Fibroblast of lung (primary cell): Measurements from ENCODE around the gene PAX3. TPM values are rescaled to one million over a fixed set of nuclear protein-coding genes. Genes with fewer than 3 reads are reported as not detected.

Experiments
- DNase-seq, 2 donors: peaks; one replicate each; pipeline versions ENCODE4 v3.0.0 to v3.0.0-alpha.2; 2010; ENCODE audit warnings: low read depth in 2 of 2
- H2AFZ ChIP-seq: 2 replicates; pipeline ENCODE4 v1.5.1; 2012; ENCODE audit warnings: low read length, control low read depth, inconsistent platforms
- H3K27ac ChIP-seq: 2 replicates; pipeline ENCODE4 v1.5.1; 2011; ENCODE audit warnings: low read length, control low read depth; ENCODE audit not compliant: insufficient read depth
- H3K27me3 ChIP-seq: 2 replicates; pipeline ENCODE4 v1.5.1; 2011; ENCODE audit warnings: mild to moderate bottlenecking, low read length; ENCODE audit not compliant: control insufficient read depth, insufficient read depth
- H3K36me3 ChIP-seq: 2 replicates; pipeline ENCODE4 v1.5.1; 2011; ENCODE audit warnings: low read length; ENCODE audit not compliant: control insufficient read depth, insufficient read depth
- H3K4me1 ChIP-seq: 2 replicates; pipeline ENCODE4 v1.5.1; 2011; ENCODE audit warnings: low read length; ENCODE audit not compliant: control insufficient read depth, insufficient read depth; ENCODE audit errors: extremely low read depth
- H3K4me2 ChIP-seq: 2 replicates; pipeline ENCODE4 v1.5.1; 2011; ENCODE audit warnings: low read length, control low read depth; ENCODE audit not compliant: insufficient read depth; ENCODE audit errors: extremely low read depth
- H3K4me3 ChIP-seq, 4 experiments: fragments of 200-600 bp in 1 of 4; sonication (generic) in 1 of 4; replicated peaks in 1 of 4; 2 replicates each; pipeline ENCODE4 v1.5.1; 2011 to 2016; ENCODE audit warnings: low read length in 4 of 4, low read depth in 3 of 4, mild to moderate bottlenecking in 3 of 4, control low read depth in 2 of 4, inconsistent platforms in 1 of 4, mixed read lengths in 1 of 4; ENCODE audit not compliant: insufficient read depth in 1 of 4; ENCODE audit errors: control extremely low read depth in 1 of 4
- H3K79me2 ChIP-seq: 2 replicates; pipeline ENCODE4 v1.5.1; 2012; ENCODE audit warnings: mild to moderate bottlenecking, low read length, inconsistent platforms; ENCODE audit not compliant: control insufficient read depth, insufficient read depth
- H3K9ac ChIP-seq: 2 replicates; pipeline ENCODE4 v1.5.1; 2011; ENCODE audit warnings: mild to moderate bottlenecking, low read length, control low read depth; ENCODE audit not compliant: insufficient read depth
- H3K9me3 ChIP-seq: 2 replicates; pipeline ENCODE4 v1.5.1; 2012; ENCODE audit warnings: low read depth, low read length; ENCODE audit not compliant: control insufficient read depth, insufficient read depth
- H4K20me1 ChIP-seq: 2 replicates; pipeline ENCODE4 v1.5.1; 2011; ENCODE audit warnings: low read length; ENCODE audit not compliant: control insufficient read depth, insufficient read depth; ENCODE audit errors: extremely low read depth
- CTCF ChIP-seq, 2 donors: IDR thresholded peaks in 1 of 2; conservative IDR thresholded peaks in 1 of 2; 1 replicate in 1 of 2; 2 replicates in 1 of 2; pipeline ENCODE4 v1.5.1; 2011 to 2012; ENCODE audit warnings: low read length in 2 of 2, control low read depth in 1 of 2, inconsistent platforms in 1 of 2, low read depth in 1 of 2, mild to moderate bottlenecking in 1 of 2
- EZH2 ChIP-seq: IDR thresholded peaks from 2 replicates; pipeline ENCODE4 v1.5.1; 2012; ENCODE audit warnings: low read length, control low read depth, mild to moderate bottlenecking; ENCODE audit errors: missing control alignments
- polyA plus RNA-seq, 2 donors: library from polyadenylated mRNA; depleted of rRNA in 1 of 2; stranded (reverse) in 1 of 2; unstranded in 1 of 2; fragments of >200 nt; gene quantifications; 2 replicates each; pipeline ENCODE4 v1.2.1, GENCODE V29; 2011 to 2012; ENCODE audit warnings: missing spikeins in 1 of 2
- total RNA-seq: library from RNA; depleted of rRNA; stranded (reverse); fragments of >200 nt; gene quantifications from 2 replicates; pipeline ENCODE4 v1.2.1, GENCODE V29; 2014

PAX3 gene
- total and polyA plus RNA-seq, 2 donors (not counting 1 experiment from before 2014, with no cell fraction given): not detected

- Histone ChIP-seq H3K9me3 (no peaks in the 10 kb centered on the region), H3K27me3 (peaks cover 99% of the 10 kb centered on the region), H4K20me1 (no peaks in the 10 kb centered on the region), H2AFZ (no peak overlapping the region), H3K27ac (no peak overlapping the region), H3K4me3 (no peak overlapping the region), H3K9ac (no peak overlapping the region), H3K4me2 (no peak overlapping the region), H3K36me3 (no peaks in the 10 kb centered on the region), H3K4me1 (no peaks in the 10 kb centered on the region), H3K79me2 (no peaks in the 10 kb centered on the region)
- no peak for DNase-seq
- TF ChIP-seq CTCF (conservative IDR thresholded peaks at IDR 0.05 in 1 of 2, IDR thresholded peaks at IDR 0.05 in 1 of 2; ENCODE audit: low read depth in 1 of 2, low read length in 2 of 2) (no peak), EZH2 (peak; percentile 2)
Observed at GRCh38 chr2:222300726-222301052, 1.9 kb upstream of the PAX3 start.

- no peak for TF ChIP-seq EZH2
- no peak for TF ChIP-seq CTCF (conservative IDR thresholded peaks at IDR 0.05 in 1 of 2, IDR thresholded peaks at IDR 0.05 in 1 of 2; ENCODE audit: low read depth in 1 of 2, low read length in 2 of 2)
- H3K4me2 ChIP-seq: no peak overlapping the region
Observed at GRCh38 chr2:222299906-222300725, 1.3 kb upstream of the PAX3 start.

GRCh38 chr2:222298001-222298310 is 842 bp downstream of the PAX3 start:
- Histone ChIP-seq H3K9ac (no peak overlapping the region), H3K36me3 (no peaks in the 10 kb centered on the region), H3K9me3 (no peaks in the 10 kb centered on the region), H3K4me3 (no peak overlapping the region), H3K79me2 (no peaks in the 10 kb centered on the region), H2AFZ (no peak overlapping the region), H3K4me1 (peaks cover 2% of the 10 kb centered on the region), H3K27me3 (peaks cover 93% of the 10 kb centered on the region), H4K20me1 (no peaks in the 10 kb centered on the region), H3K27ac (no peak overlapping the region), H3K4me2 (no peak overlapping the region)
- DNase-seq: no peak
- TF ChIP-seq EZH2: no peak

More at GRCh38 chr2:222299906-222300725, 1.3 kb upstream of the PAX3 start:
- Histone ChIP-seq H3K79me2 (no peaks in the 10 kb centered on the region), H3K9ac (no peak overlapping the region), H3K27me3 (peaks cover 99% of the 10 kb centered on the region), H3K27ac (no peak overlapping the region), H3K4me3 (no peak overlapping the region), H3K36me3 (no peaks in the 10 kb centered on the region), H2AFZ (no peak overlapping the region), H4K20me1 (no peaks in the 10 kb centered on the region), H3K4me1 (peaks cover 2% of the 10 kb centered on the region), H3K9me3 (no peaks in the 10 kb centered on the region)
- DNase-seq: no peak
